Right forelimb (tissue), 1 donor: ENCODE measurements around the gene TMEM253.

Experiments
- DNase-seq: peaks from one replicate; pipeline ENCODE4 v3.0.0-alpha.2; 2018

The TMEM253 gene

DNA sequence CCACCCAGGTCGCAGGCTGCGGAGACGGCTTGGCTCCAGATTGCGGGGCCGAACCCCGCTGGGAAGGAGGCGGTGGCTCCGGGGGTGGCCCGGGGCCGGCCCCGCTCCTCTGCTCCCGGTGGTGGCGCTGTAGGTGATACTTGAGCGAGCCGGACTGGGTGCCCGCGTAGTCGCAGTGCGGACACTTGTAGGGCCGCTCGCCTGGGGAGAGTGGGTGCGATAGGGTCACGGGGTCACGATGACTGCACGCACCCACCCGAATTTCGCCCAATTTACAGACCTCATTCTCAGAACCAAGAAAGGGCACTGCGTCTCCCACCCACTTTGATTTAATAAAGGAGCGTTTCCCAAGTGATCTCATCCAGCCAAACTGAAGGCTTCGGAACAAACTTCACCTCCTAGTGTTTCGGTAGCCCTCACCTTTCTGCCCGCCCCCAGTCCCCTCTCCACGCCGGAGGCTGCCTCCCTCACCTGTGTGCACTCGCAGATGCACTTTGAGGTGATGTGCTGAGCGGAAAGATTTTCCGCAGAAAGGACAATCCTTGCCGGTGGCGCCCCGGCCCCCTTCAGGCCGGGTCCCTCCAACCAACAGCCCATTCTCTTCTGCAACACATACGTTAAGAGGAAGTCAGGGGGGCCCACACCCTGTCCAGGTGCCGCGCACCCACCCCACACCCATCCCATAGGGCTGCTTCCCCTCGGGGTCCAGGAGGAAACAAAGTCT, 9.8 kb upstream of the TMEM253 start:
- DNase-seq, result no peak

DNA sequence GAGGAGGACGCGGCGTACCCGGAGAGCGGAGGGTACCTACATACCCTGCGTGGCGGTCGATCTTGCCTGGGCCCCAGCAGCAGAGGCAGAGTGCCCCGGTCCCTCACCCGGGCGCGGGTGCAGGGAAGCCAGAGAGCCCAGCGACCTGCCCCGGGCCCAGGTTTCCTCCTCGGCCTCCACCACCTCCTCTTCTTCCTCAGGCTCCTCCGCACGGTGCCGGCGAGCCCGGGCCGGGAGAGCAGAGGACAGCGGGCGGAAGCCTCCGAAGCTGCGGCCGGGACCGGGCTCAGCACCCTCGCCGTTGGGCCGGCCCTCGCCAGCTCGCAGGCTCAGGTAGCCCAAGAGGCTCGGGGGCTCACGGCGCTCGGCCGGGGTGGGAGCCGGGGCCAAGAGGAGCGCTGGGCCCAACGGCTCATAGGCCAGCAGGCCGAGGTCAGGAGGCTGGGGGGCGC, 9.0 kb upstream of the TMEM253 start:
- DNase-seq, result no peak

DNA sequence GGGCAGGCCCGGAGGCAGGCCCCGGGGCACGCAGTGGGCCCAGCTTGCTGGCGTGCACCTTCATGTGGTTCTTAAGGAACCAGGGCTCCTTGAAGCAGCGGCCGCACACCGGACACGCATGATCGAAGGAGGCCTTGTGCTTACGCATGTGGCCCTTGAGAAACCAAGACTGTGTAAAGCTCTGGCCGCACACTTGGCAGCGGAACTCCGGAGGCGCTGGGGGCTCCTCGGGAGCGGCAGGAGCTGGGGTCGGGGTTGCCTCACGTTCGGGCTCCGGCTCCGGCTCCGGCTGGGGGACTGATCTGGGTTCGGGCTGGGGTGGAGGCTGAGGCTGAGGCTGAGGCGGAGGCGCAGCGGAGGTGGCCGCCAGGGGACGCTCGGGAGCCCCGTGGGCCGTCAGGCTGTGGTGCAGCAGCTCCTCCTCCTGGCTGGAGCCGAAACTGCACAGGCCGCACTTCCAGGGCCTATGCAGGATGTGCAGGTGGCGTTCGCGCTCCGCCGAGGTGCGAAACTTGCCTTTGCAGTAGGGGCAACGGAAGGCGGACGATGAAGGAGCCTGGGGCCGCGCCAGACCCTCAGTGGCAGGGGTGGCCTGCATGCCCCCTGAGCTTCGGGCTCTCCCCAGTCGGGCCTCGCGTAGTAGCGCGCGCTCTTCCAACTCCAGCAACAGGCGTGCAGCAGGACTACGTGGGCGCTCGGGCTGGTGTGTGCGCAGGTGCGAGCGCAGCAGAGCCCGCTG, 8.4 kb upstream of the TMEM253 start:
- DNase-seq, result peak; percentile 91

GRCh38 chr14:21093018-21093417, 7.8 kb upstream of the TMEM253 start:
- no peak for DNase-seq

GRCh38 chr14:21093769-21094681, 6.8 kb upstream of the TMEM253 start:
- DNase-seq, result no peak

DNA sequence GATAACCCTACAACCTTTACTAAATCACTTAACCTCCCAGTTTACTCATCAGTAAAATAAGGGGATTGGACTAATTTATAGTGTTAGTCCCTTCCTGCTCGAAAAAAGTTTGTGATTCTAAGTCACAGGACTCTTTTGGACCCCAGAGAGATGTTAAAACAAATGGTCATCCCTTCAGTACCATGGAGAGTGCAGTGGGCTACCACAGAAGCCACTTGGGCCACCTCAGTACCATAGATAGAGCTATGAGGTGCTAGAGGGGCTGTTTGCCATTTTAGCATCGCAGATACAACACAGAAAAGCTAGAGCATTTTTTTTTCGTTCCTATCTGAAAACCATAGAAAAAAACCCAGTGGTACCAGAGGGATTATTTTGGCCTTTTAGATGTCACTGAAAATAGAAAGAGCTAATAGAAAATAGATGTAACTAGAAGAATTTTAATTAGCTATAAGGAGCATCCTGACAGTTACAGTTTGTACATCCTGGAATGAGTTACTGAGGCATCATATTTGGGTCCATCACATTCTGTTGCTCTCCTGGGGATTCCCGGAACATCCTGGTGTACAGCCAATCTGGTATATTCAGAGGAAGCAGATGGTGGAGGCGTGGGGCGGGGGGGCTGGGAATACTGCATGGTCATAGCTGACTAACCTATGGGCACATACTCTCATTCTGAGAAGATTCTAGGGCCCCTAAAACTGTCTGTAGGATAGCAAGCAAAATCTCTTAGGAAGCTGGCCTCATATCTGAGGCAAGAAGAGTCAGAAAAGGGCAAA, 5.2 kb upstream of the TMEM253 start:
- DNase-seq, result no peak

GRCh38 chr14:21096438-21096837, 4.4 kb upstream of the TMEM253 start:
- no peak for DNase-seq

DNA sequence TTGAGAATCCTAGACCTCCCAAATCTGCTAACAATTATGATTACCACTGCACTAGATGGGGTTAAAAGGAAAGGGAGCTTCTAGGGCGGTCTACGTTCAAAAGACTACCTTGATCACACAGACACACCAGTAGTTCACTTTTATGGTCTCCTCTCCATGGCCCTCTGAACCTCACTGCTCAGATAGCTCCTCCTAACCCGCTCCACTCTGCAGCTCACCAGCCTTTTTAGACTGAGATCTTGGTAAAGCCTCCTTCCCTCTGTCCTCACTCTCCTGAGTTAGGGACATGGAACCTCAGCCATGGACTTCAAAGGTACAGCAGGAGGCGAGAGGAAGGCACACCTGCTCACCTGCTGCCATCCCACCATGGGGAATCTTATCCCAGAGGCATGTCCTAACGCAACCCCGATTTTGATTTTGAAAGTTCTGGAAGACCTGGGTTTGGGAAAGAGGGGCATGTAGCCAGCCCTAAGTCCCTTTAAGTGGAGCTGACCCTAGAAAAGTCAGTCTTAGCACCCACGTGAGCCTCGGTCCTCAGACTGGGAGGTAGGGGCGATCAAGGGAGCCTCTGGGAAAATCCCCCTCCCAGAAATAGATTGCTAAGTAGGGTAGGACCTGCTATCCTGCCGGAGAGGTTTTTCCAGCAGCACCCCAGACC, 3.8 kb upstream of the TMEM253 start:
- no peak for DNase-seq

- no peak for DNase-seq
These were observed 3.2 kb upstream of the TMEM253 start for GRCh38 chr14:21097636-21098075.

DNA sequence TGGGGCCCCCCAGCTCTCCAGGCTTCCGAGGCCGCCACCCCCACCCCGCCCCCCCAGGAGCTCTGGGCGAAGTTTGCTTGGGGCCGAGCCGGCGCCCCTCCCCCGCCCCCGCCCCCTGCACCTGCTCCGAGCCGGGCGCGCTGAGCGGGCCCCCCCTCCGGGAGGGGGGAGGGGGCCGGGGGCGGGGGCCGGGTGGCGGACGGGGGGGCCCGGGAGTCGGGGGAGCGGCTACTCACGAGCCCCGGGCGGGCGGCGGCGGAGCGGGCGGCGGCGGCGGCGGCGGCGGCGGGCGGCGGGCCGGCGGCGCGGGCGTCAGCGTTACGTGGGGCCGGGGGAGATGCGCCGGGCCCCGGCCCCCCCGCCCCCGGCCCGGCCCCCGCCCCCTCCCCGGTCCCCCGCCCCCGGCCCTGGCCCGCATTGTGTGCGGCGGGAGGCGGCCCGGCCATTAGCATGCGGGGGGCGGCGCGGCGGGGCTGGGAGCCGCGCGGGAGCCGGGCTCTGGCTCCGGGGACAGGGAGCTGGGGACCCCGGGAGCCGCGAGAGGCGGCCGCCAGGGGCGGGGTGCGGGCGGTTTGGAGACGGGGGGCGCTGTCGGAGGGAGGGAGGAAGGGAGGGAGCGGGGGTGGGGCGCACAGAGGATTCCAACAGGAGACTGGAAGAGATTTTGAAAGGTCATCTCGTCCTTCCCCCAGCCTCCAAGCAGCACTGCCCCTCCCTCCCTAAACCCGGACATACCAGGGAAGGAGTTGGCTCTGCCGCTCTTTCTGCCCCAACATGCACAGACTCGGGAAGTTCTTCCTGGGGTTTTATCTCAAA, 2.6 kb upstream of the TMEM253 start, which contains the start of gene ZNF219:
ZNF219 (minus strand) TSS at position 580 of the 816 bp plus-strand sequence. CDS start 5,064 bp downstream, outside the sequence.
- peak; percentile 73 for DNase-seq

- DNase-seq, result no peak
These were observed 1.8 kb upstream of the TMEM253 start for GRCh38 chr14:21098892-21099595.

DNA sequence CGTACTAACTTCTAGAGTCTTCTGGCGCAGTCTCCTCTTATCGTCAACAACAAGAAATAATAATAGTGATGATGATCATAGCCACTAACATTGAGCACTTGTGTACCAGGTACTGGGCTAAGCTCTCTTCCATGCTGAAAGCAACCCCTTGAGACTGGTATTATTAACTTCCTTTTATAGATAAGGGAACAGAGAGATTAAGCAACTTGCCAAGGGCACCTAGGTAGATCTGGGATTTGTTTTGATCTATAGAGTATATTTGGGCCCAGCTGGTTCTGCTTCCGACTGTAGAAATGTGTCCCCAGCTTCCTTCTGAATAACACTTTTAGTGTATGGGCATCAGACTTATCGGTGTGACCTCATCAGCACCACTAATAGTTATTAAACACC, 1.3 kb upstream of the TMEM253 start:
- DNase-seq, result no peak

DNA sequence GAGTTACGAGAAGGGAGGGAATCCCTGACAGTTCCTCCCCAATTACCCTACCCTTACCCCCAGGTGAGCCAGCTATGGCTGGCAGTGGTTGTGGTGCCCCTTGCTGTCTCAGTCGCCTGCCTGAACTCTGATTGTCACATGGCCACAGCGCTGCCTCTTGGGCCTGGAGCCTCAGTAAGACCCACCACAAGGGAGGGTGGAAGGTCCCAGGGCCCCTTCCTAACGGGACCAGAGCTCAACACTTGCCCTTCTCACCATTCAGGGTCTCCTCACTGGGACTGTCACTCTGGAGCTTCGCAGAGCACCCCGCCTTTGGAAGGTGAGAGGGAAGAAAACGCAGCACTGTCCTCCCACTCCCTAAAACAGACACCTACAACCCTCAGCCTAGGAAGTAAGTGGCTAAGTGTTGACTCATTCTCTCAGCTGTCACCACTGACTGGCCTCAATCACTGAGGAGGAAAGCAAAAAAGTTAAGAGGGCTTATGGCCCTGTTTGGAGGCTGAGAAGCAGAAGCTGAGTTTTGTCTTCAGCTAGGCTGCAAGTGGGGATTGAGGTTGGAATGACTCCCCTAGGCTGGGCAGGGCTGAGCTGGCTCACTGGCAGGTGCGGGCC, 1.0 kb downstream of the TMEM253 start:
- DNase-seq, result no peak

GRCh38 chr14:21102521-21103410, 1.9 kb downstream of the TMEM253 start:
- no peak for DNase-seq

GRCh38 chr14:21103411-21103709, 2.5 kb downstream of the TMEM253 start:
- DNase-seq, result no peak

GRCh38 chr14:21103710-21104447, 3.0 kb downstream of the TMEM253 start:
- peak; percentile 97 for DNase-seq

GRCh38 chr14:21104448-21105060, 3.7 kb downstream of the TMEM253 start:
- DNase-seq, result peak; percentile 80

DNA sequence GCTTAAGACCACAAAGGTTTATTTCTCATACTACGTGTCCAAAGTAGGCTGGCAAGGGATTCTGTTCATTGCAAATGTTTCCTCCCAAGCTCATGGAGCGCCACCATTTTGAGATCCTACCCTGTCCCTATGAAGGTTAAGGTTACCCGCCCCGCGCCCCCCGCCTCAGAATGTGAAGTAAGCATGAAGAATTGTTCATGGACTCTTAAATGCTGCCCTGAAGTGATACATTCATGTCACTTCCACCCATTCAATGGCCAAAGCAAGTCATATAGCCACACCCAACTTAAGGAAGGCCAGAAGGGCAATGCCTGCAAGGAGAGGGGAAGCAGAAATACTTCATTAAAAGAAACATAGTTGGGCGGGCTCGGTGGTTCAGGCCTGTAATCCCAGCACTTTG, 4.2 kb downstream of the TMEM253 start:
- no peak for DNase-seq
